DLD1 (cell line): Measurements from ENCODE around the gene MAPK12.

Experiments used
- in situ Hi-C: cut with HindIII; loops from 2 replicates; pipeline ENCODE4 v1.10.0; 2017; ENCODE audit warnings: low sequenced_read_pairs

The MAPK12 gene

DNA sequence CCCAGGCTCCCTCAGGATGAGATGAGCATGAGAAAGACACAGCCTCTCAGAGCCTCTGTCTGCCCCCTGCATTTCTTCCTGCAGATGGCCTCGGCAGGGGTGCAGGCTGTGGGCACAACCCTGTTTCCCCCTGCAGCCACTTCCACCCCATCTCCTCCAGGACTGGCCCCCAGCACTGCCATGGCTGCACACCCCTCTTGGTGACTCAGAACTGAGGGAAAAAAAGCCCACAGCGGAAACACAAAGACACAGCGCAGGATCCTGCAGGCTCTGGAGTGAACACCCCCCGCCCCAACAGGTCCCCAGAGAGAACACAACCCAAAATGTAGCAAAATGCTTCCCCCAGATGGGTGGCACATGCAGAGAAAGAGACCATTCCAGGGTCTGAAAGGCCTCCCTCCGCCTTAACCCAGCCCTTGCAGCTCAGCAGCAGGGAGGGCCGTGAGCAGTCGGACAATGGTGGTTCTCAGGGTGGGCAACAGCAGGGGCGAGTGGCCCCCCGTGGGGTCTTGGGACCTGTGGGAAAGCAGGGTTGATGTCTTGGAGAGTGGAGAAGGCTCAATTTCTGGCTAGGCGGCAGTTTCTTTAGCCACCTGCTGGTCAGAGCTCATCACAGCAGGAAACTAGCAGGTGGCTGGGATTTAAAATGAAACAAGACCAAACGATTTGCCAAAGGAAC is 24.6 kb downstream of the MAPK12 start:
- in situ Hi-C loops, result no loop called here

DNA sequence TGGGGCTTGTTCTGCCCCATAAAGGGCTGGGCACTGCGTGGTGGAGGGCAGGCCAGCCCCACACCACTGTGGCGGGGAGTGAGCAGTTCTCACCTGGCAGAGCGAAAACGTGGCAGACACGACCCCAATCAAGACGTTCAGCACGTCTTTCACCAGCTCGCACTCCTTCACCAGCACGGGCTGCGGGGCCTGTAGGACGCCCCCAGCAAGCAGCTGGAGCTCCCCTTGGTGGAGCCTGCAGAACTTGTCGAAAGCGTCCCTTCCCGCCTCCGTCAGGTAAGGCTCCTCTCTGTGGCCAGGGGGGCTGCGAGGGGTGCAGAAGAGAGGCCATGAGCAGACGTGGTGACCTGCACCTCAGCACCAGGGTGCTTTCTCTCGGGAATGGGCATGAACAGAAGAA is 28.3 kb downstream of the MAPK12 start:
- in situ Hi-C loops, result no loop called here

DNA sequence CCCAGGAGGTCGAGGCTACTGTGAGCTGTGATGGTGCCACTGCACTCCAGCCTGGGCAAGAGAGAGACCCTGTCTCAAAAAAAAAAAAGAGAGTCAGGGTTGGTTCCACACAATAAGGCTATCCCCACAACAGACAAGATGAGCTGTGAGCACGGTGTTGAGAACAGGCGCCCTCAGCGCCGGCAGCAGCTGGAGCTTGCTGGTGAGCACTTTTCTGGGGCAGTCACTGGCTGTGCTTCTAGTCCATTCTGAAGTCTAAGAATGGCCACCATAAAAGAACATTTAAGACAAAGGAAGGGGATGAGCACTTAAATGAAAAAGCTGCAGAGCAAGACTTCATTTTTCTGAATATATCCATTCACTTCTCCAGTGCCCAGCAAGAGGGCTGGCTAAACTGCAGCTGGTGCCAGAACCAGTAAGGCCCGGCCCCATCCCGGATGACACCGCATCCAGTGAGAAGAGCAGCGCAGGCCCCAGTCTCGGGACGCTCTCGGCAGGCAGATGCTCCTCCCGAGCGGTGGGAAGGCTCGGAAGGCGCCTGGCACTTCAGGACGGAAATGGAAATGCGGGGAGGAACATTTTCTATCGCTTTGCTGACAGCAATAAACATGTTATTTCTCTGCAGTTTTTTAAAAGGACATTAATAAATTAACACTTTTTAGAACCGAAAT is 28.9 kb downstream of the MAPK12 start:
- in situ Hi-C loops, result no loop called here

DNA sequence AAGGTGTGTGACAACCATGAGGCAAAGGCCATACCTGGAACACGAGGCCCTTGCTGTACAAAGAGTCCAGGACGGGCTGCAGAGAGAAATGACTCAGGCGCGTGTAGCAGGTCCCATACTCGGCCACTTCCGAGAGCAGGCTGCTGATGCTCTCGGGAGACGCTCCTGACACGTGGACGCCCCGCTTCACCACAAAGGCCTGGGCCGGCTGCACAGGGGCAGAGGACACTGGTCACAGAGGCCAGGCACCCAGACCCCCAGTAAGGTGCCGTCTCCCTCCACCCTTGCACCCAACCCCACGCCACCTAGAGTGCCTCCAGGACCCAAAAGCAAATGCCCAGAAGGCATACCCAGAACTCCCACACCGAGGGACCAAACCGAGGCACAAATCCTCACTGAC is 32.1 kb downstream of the MAPK12 start:
- in situ Hi-C loops, result no loop called here

DNA sequence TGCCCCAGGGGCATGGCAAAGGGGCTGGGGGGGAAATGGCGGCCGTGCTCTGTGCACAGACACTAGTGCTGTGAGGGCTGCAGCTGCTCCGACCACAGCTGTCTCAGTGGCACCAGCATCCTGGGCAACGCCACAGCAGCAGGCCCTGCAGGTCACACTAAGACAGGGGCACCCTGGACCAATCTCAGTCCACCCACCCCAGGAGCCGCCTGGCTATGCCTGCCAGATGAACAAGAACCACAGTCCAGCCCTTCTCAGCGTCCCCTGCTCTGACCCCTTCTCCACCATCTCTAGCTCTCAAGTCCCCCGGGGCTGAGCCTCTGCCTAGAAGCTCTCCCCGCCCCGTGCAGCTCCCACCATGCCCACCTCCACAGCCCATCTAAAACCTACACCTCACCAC is 33.1 kb downstream of the MAPK12 start:
- in situ Hi-C loops, result no loop called here

DNA sequence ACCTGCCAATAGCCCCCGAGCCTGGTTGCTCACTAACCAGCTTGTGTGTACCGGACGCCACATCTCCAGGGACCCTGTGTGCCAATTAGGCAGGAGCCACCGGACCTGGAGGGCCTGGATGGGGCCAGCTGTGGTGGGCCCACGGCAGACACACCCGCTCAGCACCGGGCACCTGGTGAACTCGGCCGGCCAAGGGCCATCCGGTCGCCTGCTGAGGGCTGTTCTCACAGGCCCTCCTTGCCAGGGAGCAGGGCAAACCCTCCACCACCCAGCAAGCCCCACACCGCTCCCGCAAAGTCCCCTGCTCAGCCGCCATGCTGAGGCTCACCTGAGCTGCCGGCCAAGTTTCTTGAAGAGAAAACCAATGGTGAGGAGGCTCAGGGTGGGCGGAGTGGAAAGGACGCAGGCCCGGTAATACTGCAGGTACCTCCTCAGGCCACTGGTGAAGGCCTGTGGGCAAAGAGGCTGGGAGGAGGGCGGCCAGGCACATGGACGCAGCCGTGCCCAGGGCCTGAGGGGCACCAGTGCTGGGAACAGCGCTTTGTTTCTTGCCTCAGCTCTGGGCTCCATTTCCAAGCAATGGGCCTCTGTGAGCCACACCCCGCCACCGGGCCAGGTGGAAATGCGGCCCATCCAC is 33.8 kb downstream of the MAPK12 start:
- in situ Hi-C loops, result no loop called here

DNA sequence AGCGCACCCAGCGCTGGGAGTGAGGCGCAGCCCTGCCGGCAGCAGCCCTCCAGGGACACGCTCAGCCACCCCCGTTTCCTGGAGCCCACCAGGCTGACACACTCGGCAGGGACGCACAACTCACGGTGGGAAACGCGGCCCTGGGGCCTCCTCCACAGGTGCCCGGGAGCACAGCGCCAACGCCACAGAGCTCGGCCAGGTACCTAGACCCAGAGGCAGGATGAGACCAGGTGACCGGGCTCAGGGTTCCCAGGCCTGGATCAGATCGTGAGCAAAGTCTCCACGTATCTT is 34.7 kb downstream of the MAPK12 start:
- in situ Hi-C loops, result no loop called here

DNA sequence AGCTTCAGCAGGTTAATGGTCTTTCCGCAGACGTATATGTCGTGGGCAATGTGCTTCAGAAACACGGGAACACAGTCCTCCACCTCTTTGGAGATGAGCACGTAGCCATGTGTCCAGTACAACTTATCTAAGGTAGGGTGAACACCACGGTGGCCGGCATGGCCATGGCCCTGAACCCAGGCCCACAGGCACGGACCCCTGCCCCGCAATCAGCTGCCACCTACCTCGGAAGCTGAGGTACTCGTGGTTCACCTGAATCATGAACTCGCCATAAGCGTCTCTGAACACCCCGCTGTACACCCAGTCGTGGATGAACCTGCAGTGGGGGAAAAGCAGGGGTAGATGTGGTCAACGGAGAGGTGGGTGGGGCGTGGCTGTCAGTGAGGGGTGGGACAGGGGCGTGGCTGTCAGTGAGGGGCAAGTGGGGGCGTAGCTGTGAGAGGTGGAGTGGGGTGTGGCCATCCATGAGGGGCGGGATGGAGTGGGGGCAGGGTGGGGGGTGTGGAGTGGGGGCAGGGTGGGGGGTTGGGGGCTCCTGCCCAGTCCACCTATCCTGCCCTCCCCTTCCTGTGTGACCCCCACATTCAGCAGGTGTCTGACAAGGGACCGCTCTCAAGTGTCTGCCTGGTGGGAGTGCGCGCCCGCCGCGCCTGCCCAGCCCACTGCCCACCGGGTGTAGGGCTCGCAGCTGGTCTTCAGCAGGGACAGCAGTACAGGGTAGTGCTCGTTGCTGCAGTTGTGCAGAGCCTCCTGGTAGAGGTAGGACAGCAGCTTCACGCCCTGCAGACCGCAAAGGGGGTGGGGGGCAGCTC is 35.2 kb downstream of the MAPK12 start:
- in situ Hi-C loops, result no loop called here

DNA sequence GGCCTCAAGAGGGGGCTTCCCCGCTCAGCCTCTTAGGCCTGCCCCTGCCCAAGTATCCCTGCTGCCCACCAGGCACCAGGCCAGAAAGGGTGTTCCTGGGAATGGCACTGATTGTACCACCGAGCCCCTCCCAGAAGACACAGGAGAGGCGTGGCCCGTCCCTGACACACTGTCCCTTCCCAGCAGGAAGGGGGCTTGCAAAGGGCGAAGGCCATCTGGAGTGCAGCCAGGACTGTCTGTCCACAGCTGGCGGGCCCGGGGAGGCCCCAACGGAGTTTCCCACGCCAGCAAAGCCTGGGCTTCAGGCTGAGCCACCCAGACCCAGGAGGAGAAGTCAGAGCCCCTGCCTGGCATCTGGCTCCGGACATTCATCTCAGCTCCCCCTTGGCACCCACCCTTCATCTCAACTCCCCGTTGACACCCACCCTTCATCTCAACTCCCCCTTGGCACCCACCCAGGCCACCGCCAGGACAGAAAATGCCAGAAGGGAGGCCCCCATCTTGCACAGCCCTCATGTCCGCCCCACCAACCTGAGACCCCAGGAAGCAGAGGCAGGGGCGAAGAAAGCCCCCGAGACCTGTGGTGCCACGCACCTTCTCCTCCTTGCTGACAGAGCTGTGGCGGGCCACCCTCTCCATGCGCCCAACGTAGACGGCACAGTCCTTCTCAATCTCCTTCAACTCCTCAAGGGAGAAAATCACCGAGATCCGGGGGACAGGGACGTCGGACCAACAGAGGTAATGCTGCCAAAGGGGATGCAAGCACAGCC is 36.1 kb downstream of the MAPK12 start:
- in situ Hi-C loops, result no loop called here

DNA sequence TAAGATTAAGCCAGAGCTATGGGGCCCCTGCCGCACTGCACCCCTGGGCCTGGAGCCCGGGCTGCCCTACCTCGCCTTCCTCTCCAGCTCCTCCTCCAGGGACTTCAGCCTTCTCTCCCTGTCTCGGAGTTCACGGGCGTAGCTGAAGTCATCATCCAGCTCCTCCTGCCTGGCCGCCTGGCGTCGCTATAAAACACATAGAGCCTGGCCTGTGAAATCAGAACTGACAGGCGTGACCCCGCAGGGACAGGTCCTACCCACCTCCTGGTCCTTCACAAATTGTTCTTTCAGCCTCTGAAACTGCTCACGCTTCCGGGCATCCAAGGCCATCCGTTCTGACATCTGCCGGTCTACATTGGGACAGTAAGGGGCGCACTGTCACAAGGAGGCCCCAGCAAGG is 37.4 kb downstream of the MAPK12 start:
- in situ Hi-C loops, result no loop called here

DNA sequence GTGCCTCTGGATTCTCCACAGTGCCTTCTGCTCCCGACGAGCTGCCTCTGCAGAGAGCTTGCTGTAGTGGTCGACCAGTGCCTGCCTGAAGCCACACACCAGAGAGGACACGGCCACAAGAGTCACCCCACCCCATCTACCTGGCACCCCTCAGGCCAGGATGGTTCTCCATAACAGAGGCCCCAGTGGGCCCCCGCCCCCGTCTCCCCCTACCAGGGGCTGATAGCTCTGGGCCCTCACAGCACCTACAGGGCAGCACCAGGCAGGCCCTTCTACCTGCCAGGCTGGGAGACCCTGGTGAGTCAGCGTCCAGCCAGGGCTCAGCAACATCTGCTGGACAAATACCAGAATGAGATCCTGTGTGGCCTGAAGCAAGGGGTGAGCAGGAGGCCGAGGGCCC is 39.0 kb downstream of the MAPK12 start:
- in situ Hi-C loops, result no loop called here

DNA sequence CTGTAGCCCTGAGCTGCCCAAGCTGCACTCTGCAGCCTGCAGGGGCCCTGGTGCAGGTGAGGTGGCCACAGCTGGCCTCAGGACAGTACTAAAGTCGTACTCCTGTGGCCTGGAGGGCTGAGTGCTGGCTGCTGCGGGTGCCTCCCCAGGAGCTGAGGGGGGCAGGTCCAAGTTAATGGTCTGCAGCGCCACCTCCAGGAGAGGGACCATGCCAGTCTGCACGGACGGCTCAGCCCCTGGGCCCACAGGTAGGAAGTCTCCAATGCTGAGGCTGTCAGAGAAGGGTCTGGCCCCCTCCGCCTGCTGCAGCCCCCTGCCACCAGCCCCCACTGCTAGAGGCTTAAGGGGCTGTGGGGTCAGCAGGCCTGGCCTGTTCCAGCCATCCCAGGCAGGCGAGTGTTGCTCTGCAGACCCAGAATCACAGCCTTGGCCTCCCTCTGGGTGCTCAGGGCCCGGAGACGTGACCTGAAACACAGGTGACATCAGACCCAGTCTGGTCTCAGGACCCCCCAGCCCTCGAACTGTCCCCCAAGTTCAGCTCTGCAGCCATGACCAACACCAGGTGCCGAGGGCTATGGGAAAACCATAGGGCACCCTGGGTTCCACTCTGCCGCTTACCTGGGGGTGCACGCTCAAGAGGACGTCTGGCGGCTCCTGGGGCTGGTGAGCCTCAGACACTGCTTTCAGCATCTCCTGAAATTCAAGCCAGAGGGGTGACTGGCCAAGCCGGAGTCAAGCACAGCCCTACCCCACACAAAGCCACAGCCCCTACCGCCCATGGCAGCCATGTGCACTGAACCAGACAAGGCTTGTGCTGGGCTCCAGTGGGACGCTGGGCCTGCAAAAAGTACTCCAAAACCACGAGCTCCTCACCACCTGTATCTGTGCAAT is 39.8 kb downstream of the MAPK12 start:
- in situ Hi-C loops, result no loop called here

DNA sequence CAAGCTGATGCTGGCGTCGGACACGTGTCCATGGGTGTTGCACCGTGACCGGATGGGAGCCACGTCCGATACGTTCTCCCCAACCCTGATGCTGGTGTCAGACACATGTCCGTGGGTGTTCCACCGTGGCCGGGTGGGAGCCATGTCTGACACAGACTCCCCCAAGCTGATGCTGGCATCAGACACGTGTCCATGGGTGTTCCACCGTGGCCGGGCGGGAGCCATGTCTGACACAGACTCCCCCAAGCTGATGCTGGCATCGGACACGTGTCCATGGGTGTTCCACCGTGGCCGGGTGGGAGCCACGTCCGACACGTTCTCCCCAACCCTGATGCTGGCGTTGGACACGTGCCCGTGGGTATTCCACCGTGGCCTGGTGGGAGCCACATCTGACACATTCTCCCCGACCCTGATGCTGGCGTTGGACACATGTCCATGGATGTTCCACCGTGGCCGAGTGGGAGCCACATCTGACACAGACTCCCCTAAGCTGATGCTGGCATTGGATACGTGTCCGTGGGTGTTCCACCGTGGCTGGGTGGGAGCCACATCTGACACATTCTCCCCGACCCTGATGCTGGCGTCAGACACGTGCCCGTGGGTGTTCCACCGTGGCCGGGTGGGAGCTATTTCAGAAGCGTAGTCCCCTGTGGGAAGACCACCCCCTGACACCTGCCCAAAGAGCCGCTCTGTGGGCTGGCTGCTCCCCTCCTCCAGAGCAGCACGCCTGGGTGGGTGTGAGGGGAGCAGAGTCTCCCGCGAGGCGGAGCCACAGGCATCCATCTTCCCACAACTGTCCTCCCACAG is 40.7 kb downstream of the MAPK12 start:
- in situ Hi-C loops, result no loop called here

DNA sequence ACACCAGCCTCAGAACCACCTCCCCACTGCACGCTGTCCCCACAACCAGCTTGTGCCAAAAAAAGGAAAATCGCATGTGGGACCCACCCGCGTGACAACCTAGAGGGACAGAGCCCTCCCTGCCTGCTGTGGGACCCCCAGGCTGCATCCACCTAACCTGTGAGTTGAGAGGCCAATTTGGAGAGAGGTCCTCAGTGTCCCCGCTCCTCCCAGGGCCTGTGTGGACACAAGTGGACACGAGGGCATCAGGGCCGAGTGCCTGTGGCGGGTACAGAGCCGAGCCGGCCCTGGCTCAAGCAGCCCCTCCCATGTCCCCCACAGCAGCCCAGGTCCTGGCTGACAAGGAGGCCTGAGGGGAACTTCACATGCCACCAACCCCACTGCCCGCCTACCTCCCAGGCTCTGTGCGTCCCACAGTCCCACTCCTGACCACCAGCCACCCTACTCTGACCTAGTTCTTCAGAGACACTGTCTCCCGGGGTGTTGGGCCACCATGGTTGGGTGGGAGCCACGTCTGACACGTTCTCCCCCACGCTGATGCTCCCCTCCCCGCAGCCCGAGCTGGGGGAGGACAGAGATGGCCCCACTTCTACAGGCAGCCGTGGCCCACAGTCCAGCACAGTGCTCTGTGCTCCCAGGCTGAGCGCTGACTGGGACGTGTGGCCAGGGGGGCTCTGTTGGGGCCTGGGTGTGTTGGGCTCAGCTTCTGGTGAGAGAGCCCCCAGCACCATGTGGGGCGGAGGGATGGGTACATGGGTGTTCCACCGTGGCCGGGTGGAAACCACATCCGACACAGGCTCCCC is 41.5 kb downstream of the MAPK12 start:
- in situ Hi-C loops, result no loop called here

DNA sequence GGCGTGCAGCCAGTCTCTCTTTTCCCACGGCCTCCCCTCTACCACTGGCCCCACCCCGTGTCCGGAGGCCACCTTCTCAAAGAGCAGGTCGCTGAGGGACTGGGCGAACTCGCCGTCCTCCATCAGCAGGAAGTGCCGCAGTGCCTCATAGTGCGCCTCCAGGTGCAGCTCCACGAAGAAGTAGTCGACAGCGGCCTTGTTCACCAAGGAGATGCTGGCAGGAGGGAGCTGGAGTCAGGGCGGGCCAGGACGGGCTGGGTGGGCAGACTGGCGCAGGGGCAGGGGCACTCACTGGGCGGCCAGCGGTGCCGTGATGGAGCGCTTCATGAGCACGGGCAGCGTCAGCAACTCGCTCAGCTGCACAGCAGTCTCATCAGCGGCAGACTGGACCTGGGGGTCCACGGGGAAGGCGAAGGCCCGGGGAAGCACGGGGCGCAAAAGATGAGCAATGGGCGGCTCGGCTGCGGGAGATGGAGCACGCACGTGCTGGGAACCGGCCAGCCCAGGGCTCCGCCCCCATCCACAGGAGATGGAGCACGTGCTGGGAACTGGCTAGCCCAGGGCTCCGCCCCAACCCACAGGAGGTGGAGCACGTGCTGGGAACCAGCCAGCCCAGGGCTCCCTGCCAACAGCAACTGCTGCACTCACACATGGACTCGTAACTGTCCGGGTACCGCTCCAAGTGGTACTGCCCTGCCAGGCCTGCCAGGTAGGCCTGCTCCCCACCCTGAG is 42.3 kb downstream of the MAPK12 start:
- in situ Hi-C loops, result no loop called here

DNA sequence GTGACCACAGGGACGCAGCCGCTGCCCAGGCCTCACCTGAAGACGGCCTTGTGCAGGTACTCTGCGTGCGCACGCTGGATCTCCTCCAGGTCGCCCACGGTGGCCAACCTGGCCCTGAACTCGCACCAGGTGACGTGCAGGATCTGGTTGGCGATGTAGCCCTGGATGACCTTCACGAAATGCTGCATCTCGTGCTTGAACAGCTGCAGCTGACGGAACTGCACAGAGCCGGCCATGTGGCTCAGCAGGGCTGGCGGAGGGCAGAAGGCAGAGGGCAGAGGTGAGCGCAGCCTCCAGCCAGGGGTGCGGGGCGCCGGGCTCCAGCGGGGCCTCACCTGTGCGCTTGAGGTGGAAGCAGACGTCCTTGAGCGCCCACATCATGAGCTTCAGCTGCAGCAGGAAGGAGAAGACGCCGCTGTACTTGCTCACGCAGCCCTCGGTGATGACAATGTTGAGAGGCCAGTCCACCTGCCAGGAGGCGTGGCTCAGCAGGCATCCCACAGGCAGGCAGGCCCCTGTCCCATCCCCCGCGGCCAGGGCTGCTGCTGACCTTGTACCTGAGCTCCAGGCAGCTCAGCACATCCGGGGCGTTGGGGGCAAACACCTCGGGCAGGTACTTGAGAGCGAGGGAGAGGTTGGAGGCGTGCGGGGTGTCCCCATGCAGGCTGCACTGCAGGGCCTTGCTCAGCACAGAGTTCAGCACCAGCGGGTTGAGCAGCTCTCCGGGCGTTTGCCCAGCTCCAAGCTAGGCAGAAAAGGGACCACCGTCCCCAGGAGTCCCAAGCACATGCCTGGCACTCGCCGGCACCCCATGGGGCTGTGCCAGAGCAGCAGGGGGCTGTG is 43.1 kb downstream of the MAPK12 start:
- in situ Hi-C loops, result no loop called here
